ENCODE data around the gene CES1.
"Not testable (repeated sequence)": the region's sequence is repeated elsewhere in the genome, so short reads cannot be mapped to it uniquely, and the experiment has no call there.

Gene CES1

DNA sequence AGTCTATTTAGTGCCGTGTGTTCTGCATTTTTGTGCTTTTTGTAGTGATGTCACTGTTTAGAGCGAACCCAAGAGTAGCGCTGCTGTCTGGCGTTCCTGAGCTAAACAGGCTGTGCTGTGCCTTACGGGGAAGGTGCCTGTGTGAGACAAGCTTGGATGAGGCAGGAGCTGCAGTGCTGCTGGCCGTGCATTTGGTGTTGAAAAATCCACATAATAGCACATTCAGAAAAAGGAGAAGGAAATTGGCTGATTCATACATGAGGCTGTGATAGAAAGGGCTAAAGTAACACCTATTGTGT is 50.2 kb downstream of the CES1 start:
- DNase-seq: not testable (repeated sequence)

DNA sequence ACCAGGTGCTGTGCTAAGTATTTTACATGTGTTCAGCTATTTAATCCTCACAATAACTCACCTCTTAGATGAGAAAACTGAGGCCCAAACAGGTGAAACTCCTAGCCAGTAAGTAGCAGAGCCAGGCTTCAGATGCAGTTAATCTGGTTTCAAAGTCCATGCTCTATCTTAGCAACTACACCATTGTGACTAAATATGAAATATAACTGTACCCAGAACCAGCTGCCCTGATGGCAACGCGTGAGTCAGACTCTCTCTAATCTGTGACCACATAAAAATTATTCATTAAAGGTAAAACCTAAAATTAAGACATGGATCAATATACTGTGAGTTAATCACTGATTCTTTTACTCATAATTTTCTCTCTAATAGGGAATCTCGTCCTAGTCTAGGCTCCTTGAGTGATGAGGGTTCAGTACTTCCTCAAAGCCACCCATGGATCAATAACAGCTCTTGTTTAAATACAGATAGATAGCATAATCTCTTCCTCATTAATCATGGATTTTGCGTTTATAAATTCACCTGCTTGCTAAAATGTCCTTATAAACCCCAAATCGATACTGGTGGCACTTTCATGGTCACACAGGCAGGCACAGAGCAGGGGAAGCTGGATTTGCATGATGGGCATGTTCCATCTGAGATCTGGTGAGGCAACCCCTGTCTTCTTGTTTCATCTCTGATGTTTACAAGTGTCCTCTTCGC is 50.7 kb downstream of the CES1 start:
- not testable (repeated sequence) for DNase-seq

DNA sequence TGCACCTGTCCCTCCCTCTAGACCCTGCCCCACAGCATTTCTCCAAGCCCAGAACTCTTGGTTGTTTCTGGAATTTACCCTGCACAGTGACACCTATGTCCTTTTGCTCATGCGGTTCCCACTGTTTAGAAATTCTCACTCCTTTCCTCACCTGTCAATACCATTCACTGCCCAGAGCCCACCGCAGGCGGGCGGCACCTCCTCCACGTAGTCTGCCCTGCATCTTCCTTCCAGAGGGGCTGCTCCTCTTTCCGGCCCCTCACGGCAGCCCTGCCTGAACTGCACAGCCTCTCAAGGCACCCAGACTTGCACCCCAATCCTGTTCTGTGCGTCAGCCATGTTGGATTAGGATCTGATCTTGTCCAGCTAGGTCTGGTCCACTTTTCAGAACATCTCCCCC is 51.4 kb downstream of the CES1 start:
- DNase-seq: not testable (repeated sequence)

DNA sequence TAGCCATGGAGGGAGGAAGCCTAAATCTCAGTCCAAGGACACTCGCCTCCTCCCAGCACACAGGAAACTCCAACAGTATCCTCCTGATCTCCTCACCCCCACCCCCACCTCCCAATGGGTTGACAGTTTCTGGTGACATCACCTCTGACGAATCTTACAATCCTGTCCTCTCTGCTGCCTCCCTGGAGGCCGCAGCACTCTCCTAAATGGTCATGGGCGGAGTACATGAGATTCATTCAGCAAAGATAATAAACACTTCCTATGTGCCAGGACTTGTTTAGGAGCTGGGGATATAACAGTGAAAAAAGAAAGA is 52.8 kb downstream of the CES1 start:
- DNase-seq: not testable (repeated sequence)

DNA sequence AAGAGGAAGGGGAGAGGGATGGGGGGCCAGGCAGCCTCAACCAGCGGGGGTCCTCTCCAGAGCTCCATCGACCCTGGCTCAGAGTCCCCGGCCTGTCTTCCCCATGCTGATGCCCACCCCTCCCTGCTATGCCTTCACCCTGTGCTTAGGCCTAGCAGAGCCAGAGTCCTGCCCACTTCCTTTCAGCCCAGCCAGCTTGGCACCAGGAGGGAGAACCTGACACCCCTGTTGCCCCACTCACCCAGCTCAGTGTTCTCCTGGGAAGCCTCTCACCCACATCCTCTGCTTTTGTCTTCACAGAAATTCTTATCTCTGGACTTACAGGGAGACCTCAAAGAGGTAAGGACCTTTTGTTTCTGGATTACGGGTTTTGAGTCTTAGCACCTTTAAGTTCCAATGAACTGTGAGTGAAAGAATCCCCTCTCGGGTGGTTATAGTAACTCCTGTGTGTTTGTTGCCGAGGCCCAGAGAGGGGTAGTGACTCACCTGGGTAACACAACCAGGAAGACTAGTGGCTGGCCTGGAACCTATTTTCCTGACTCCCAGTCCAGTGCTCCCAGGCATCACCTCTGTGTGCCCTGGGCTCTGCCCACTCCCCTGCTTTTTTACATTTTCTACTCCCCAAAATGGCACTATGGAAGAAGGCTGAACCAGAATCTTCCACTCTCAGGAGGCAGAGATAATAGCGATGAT is 53.3 kb downstream of the CES1 start:
- DNase-seq: no peak

DNA sequence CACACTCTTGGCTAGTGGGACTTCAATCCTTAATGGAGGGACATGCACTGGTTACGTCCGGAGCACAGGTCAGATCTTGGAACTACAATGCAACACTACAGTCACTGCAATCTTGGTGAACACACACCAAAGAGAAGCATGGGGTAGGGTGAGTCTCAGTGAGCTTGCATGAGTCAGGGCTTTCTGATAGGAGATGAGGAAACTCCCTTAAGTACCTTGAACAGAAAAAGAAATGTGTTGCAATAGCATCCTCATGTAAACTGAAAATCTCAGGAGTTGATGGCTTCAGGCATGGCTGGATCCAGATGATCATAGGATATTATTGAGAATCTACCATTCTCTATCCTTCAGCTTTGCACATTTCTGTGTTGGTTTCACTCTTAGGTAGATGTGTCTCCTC is 54.1 kb downstream of the CES1 start:
- no peak for DNase-seq

DNA sequence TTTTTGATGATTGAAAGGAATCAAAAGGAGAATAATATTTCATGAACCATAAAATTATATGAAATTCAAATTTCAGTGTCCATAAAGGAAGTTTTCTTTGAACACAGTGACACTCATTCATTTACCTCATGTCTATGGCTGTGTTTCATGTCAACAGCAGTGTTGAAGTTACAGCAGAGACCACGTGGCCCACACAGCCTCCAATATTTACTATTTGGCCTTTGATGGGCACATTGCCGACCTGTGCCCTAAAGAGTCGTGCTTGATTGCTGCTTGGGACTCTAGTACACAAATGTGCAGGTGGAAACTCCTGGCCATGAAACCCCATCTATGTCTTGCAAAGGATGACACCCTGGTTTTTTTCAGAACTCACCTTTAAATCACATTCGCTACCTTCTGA is 57.0 kb downstream of the CES1 start:
- no peak for DNase-seq

DNA sequence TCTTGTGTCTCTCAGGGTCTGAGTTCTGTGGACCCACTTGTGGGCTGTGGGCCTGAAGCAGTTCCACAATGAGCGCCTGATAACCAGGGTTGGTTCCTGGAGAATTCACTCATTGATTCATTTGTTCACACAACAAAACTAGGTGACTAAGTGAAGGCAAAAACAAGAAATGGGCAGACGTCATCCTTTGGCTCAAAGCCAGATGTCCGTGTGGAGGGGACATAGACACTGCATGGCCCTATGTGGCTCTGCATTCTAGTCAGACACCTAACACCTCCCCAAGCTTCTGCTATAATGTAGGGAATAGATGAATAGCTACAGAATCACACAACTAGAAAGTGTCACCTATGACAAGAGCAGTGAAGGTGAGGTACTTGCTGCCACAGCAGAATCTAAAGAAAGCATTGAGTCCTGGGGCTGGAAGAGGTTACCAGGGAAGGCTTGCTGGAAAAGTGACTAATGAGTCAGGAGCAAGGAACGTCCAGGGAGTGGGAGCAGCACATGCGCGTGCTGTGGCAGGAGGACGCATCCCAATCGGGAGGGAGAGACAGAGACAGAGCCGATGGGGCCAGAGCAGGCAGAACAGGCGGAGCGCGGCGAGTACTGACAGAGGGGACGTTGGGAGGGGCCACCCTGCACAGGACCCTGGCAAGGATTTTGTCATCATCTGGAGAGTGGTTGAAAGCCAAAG is 58.9 kb downstream of the CES1 start:
- DNase-seq: no peak

DNA sequence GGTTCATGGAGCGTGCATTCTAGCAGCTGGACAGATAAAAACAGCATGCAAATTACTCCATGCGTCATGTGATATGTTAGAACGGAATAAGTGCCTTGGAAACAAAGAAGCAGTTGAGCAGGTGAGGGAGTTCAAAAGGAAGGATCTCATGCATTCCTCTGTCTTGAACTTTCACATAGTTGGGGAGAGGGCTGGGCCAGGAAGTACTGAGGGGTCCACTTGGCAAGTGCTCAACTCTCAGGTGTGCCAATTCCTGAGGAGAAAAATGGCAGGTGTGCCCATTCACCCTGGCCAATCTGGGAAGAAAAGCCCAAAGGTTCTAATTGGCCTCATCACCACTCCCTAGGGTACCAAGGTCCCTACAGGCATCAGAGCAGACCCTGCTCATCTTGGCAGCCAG is 67.7 kb downstream of the CES1 start:
- DNase-seq: no peak

DNA sequence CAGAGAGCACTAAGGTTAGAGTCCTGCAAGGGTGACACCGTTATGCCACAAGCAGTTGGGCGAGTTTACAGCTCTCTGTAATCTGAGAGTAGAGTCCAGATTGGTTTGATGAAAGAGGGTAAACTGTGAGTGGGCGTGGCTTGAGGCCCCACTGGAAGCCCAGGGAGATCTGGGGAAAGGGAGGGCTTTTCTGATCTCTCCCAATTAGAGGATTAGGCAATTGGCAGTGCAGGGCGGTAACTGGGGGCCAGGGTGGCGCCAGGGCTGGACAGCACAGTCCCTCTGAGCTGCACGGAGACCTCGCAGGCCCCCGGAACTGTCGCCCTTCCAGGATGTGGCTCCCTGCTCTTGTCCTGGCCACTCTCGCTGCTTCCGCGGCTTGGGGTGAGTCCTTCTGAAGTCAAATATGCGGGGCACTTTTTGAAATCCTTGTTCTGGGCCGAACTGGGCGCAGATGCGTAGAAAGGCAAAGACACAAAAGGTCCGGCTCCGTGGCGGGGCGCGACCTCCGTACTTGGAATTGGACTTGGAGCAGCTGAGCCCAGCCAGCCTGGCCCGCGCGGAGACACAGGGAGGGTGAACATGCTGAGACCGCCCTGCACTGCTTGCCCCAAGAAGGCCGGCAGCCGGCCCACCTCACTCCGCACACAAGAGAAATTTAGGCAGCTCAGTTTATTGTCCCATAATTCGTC is 72.4 kb downstream of the CES1 start:
- no peak for DNase-seq

DNA sequence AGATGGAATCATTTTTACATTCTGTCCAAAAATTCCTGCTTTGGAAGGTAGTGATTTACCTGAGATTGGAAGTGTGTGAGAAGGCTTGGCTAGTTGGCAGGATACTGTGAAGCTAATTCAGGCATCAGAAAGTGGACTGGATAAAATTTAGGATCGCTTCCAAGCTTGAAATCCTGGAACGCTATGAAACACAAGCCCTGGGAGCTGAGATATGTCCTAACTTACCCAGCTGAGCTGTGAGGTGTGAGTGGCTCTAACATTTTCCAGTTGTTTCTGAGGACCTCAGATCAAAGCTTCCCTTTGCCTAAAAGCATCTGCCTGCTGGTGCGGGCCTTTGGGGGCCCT is 73.0 kb downstream of the CES1 start:
- DNase-seq: not testable (repeated sequence)

DNA sequence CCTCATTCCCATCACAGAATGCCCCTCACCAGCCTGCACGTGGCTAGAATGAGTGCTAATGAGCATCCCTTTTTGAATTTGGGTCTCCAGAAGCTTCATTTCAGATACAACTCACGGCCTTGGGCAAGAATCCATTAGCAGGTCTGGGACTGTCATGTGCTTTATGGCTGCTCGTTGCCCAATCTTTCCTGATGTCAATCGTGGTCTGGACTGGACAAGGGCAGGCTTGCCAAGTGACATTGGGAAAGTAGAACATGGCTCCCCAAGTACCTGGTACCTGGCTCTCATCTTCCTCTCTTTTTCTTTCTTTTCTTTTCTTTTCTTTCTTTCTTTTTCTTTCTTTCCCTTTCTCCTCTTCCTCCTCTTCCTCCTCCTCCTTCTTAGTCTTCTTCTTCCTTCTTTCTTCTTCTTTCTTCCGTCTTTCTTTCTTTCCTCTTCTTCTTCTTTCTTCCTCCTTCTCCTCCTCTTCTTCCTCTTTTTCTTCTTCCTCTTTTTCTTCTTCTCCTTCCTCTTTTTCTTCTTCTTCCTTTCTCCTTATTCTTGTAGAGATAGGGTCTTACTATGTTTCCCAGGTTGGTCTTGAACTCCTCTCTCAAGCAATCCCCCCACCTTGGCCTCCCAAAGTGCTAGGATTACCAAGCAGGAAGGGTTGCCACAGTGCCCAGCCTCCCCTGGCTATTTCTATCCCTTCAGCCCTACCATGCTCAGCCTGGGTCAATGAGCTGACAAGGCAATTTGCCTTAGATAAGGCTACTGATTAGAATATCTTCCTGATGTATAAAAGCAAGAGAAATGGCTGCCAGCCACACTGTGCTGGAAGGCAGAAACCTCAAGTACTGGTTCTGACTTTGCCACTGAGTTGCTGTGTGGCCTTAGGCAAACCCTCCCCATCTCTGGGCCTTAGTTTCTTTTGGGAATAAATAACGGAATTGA is 75.0 kb downstream of the CES1 start:
- DNase-seq: not testable (repeated sequence)

DNA sequence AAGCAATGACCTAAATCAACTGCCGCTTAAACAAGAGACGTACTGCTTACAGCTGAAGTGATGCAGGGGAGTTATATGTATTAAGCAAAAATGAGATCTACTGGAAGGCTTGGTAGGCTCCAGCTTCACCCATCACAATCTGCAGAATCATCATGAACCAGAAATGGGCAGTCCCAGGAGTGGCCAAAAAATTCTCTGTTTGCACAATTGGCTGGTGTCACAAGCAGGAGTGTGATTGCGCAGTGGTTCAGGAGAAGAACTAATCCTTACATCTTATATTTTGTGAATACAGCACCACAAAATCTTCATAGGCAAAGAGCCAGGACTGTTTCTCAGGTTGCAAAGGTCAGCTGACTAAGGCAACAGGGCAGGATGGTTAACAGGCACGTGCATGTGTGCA is 75.9 kb downstream of the CES1 start:
- DNase-seq: no peak

DNA sequence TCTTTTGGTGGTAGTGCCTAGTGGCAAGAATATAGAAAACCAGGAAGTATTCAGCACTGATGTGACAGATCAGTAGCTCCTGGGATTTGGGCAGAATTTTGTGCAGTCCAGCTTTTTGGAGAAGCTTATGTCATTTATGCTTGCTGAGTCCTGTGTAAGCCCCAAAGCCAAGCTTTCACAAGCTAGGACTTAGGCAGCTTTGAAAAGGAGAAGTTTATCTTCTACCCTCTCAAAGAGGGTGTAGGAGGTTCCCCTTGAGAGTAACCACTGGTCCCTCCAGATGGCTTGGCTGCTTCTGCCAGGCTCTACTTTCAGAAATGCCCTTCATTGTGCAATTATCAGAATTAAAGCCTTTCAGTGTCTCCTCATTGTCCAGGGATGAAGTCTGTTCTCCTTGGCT is 78.8 kb downstream of the CES1 start:
- DNase-seq: no peak

DNA sequence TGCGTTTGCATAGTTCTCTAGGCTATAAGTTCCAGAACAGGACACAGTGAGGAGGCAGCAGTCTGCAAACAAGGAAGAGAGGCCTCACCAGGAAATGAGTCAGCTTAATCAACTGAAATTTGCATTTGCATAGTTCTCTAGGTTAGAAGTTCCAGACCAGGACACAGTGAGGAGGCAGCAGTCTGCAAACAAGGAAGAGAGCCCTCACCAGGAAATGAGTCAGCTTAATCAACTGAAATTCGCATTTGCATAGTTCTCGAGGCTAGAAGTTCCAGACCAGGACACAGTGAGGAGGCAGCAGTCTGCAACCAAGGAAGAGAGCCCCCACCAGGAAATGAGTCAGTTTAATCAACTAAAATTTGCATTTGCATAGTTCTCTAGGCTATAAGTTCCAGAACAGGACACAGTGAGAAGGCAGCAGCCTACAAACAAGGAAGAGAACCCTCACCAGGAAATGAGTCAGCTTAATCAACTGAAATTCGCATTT is 79.7 kb downstream of the CES1 start:
- not testable (repeated sequence) for DNase-seq
